Psoas muscle (tissue), 8 donors: ENCODE data around the gene PCSK2. TPM values are rescaled to one million over a fixed set of nuclear protein-coding genes. Genes with fewer than 3 reads are reported as not detected.

Experiments
- ATAC-seq, 4 donors: fragments of 200-7000 bp; cut with Tn5 transposase; one replicate each; pipeline ENCODE4 v1.9.1; 2020; ENCODE audit warnings: moderate library complexity in 3 of 4, mild to moderate bottlenecking in 2 of 4
- DNase-seq, 2 donors: peaks; one replicate each; pipeline ENCODE4 v3.0.0-alpha.2; 2020
- H3K27ac ChIP-seq: fragments of 200-600 bp; one replicate; pipeline ENCODE4 v1.8.0; 2022
- H3K27me3 ChIP-seq, 3 donors: fragments of 200-600 bp in 1 of 3; one replicate each; pipeline versions ENCODE4 v1.6.1 to v1.8.0; 2013 to 2022; ENCODE audit warnings: low read length in 2 of 3, mild to moderate bottlenecking in 2 of 3, moderate library complexity in 1 of 3; ENCODE audit not compliant: insufficient read depth in 3 of 3
- H3K36me3 ChIP-seq, 2 donors: fragments of 200-600 bp in 1 of 2; one replicate each; pipeline versions ENCODE4 v1.6.1 to v1.8.0; 2013 to 2022; ENCODE audit warnings: low read depth in 1 of 2, mild to moderate bottlenecking in 1 of 2, moderate library complexity in 1 of 2; ENCODE audit not compliant: insufficient read depth in 1 of 2
- H3K4me1 ChIP-seq: fragments of 200-600 bp; one replicate; pipeline ENCODE4 v1.8.0; 2022
- H3K4me3 ChIP-seq: fragments of 200-600 bp; one replicate; pipeline ENCODE4 v1.8.0; 2022; ENCODE audit warnings: mild to moderate bottlenecking
- H3K9me3 ChIP-seq: fragments of 200-600 bp; one replicate; pipeline ENCODE4 v1.8.0; 2022
- CTCF ChIP-seq: fragments of 200-600 bp; IDR thresholded peaks from one replicate; pipeline ENCODE4 v1.8.0; 2022; ENCODE audit warnings: antibody characterized with exemption
- WGBS, 3 donors: extraction: QIAGEN DNeasy Blood & Tissue Kit; methylation state at CpG; one replicate each; pipeline versions ENCODE4 v1.1.6 to v1.1.7; 2013; 5-methylcytosine and 5-hydroxymethylcytosine counted together
- intact Hi-C, 2 donors: fragments of 100-400 bp; cut with DNase I; formaldehyde crosslinking; loops; one replicate each; pipeline versions ENCODE4 v1.11.0 to v1.14.2; 2022
- polyA plus RNA-seq, 3 donors: library from polyadenylated mRNA; stranded (reverse); fragments of 200-250 nt; gene quantifications; one replicate each; pipeline ENCODE4 v1.2.3, GENCODE V29; 2013
- total RNA-seq, 4 donors: library from RNA; stranded (reverse); fragmentation: NEBNext Ultra II Directional in 2 of 4; extraction: Animal tissue kit (Norgen Biotek cat#: 25700) in 2 of 4; gene quantifications; one replicate each; pipeline versions ENCODE4 v1.2.1 to v1.2.4, GENCODE V29; 2021 to 2023
- donor health status: healthy with polysubstance abuse.
- donor health status: DM: no; HTN: no; CAD: no; lungs with moderate emphysema.
- donor health status: Bipolar disorder and iron deficiency.
- donor health status: healthy.
- donor health status: DM: yes; HTN: yes; CAD: no.
- donor health status: DM: no; HTN: no; CAD: no.
- donor health status: DM: no; HTN: no; CAD: no.
- donor health status: DM: yes; HTN: yes; CAD: no.

PCSK2 gene
- total and polyA plus RNA-seq, 7 donors, result 0.01 to 0.26 (median 0.04) TPM; not detected in 3

GRCh38 chr20:17295151-17295726, 68.4 kb downstream of the PCSK2 start:
- H3K27me3 ChIP-seq, result no peaks in the 10 kb centered on the region
- no peaks in the 10 kb centered on the region for H3K9me3 ChIP-seq
- intact Hi-C loops, result no loop called here
- no peaks in the 10 kb centered on the region for H3K4me1 ChIP-seq
- no peak for TF ChIP-seq CTCF
- ATAC-seq (no peak), DNase-seq (no peak)
- WGBS, 3 donors, result 27 to 43% (median 35%) methylated on average over 3 of the region's 3 CpGs
- H3K36me3 ChIP-seq, result no peaks in the 10 kb centered on the region
- no peak overlapping the region for H3K4me3 ChIP-seq
- no peak overlapping the region for H3K27ac ChIP-seq

- intact Hi-C loops, result no loop called here
- no peaks in the 10 kb centered on the region for H3K9me3 ChIP-seq
- ATAC-seq (no peak), DNase-seq (no peak)
- H3K36me3 ChIP-seq, result no peaks in the 10 kb centered on the region
- 51 to 57% (median 54%) methylated on average over 4 of the region's 4 CpGs for WGBS, 3 donors
- no peaks in the 10 kb centered on the region for H3K4me1 ChIP-seq
- H3K27ac ChIP-seq, result no peak overlapping the region
- H3K4me3 ChIP-seq, result no peak overlapping the region
- no peak for TF ChIP-seq CTCF
- H3K27me3 ChIP-seq, result no peaks in the 10 kb centered on the region
Observed at GRCh38 chr20:17295991-17296390, 69.2 kb downstream of the PCSK2 start.

GRCh38 chr20:17298171-17298570, 71.3 kb downstream of the PCSK2 start:
- intact Hi-C loops, result no loop called here
- Histone ChIP-seq H3K9me3 (no peaks in the 10 kb centered on the region), H3K27ac (no peak overlapping the region), H3K4me1 (no peaks in the 10 kb centered on the region), H3K27me3 (no peaks in the 10 kb centered on the region), H3K4me3 (no peak overlapping the region), H3K36me3 (no peaks in the 10 kb centered on the region)
- ATAC-seq (no peak), DNase-seq (no peak)
- TF ChIP-seq CTCF, result no peak

- Histone ChIP-seq H3K4me3 (no peak overlapping the region), H3K36me3 (no peaks in the 10 kb centered on the region), H3K4me1 (no peaks in the 10 kb centered on the region), H3K27ac (no peak overlapping the region), H3K27me3 (no peaks in the 10 kb centered on the region), H3K9me3 (no peaks in the 10 kb centered on the region)
- DNase-seq (no peak), ATAC-seq (no peak)
- no peak for TF ChIP-seq CTCF
- intact Hi-C loops, result no loop called here
- 86 to 91% (median 91%) methylated on average over 2 of the region's 2 CpGs for WGBS, 3 donors
Observed at GRCh38 chr20:17298751-17299150, 71.9 kb downstream of the PCSK2 start.

GRCh38 chr20:17300113-17300512, 73.3 kb downstream of the PCSK2 start:
- ATAC-seq, result no peak
- no peak for TF ChIP-seq CTCF

More at GRCh38 chr20:17300113-17300512, 73.3 kb downstream of the PCSK2 start:
- Histone ChIP-seq H3K27ac (no peak overlapping the region), H3K9me3 (no peaks in the 10 kb centered on the region), H3K4me3 (no peak overlapping the region), H3K36me3 (no peaks in the 10 kb centered on the region), H3K27me3 (no peaks in the 10 kb centered on the region), H3K4me1 (no peaks in the 10 kb centered on the region)
- DNase-seq, result no peak
- WGBS, 3 donors, result 78 to 84% (median 82%) methylated on average over 2 of the region's 2 CpGs
- intact Hi-C loops, result no loop called here
